HepG2 (cell line): ENCODE results near the gene DCTN3. TPM values are rescaled to one million over a fixed set of nuclear protein-coding genes. Genes with fewer than 3 reads are reported as not detected.
A peak's percentile ranks its signal among the peaks of the same experiment; 100 is the strongest.

Experiments
- ELF3 ChIP-seq: IDR thresholded peaks from 2 replicates; pipeline ENCODE4 v1.6.1; 2016; ENCODE audit warnings: missing genetic modification reagents, missing compliant biosample characterization
- GTF2F1 ChIP-seq: fragments of 150-350 bp; IDR thresholded peaks from 2 replicates; pipeline ENCODE4 v1.6.1; 2014; ENCODE audit warnings: low read length
- NCOA1 ChIP-seq: sonication (generic); formaldehyde crosslinking; IDR thresholded peaks from 2 replicates; pipeline ENCODE4 v1.9.0; 2021; ENCODE audit warnings: missing genetic modification reagents
- PPARG ChIP-seq: conservative IDR thresholded peaks from 2 replicates; pipeline ENCODE4 v1.6.1; 2016; ENCODE audit warnings: missing biosample characterization, missing genetic modification reagents
- RAD21 ChIP-seq: fragments of 450-650 bp; formaldehyde crosslinking; IDR thresholded peaks from 2 replicates; pipeline ENCODE4 v1.5.0; 2020; ENCODE audit warnings: mild to moderate bottlenecking
- RFX5 ChIP-seq: IDR thresholded peaks from 2 replicates; pipeline ENCODE4 v1.6.1; 2011; ENCODE audit warnings: low read depth, low read length, improper control_type of control experiment
- STAG1 ChIP-seq: sonication (generic); formaldehyde crosslinking; IDR thresholded peaks from 2 replicates; pipeline ENCODE4 v1.4.0; 2020; ENCODE audit warnings: missing genetic modification reagents
- ZNF775 ChIP-seq: sonication (generic); formaldehyde crosslinking; IDR thresholded peaks from 2 replicates; pipeline ENCODE4 v1.4.0; 2020; ENCODE audit warnings: missing genetic modification reagents, mild to moderate bottlenecking, moderate library complexity, borderline replicate concordance
- polyA plus RNA-seq, 8 experiments: library from polyadenylated mRNA; depleted of rRNA in 3 of 8; stranded (reverse) in 7 of 8; unstranded in 1 of 8; fragments of >200 nt; fragmentation: Illumina TruSeq in 4 of 8; extraction: Trizol in 4 of 8; gene quantifications; 2 replicates each; pipeline versions ENCODE4 v1.2.1 to v1.2.3, GENCODE V29; 2011 to 2016; ENCODE audit warnings: low read depth in 4 of 8, missing spikeins in 1 of 8, mixed read lengths in 1 of 8; ENCODE audit not compliant: insufficient read depth in 1 of 8
- total RNA-seq, 5 experiments: library from RNA; depleted of rRNA; stranded (reverse); fragments of >200 nt; fragmentation: Illumina TruSeq; extraction: Trizol; gene quantifications; 2 replicates each; pipeline ENCODE4 v1.2.3, GENCODE V29; 2016; ENCODE audit warnings: low read depth in 1 of 5
- TF ChIP-seq, protein P1 (sequence below): sonication (generic); formaldehyde crosslinking; IDR thresholded peaks from 2 replicates; pipeline ENCODE4 v1.8.0; 2022; ENCODE audit warnings: mild to moderate bottlenecking, missing genetic modification reagents, moderate library complexity
- TF ChIP-seq, protein P2 (sequence below): sonication (generic); formaldehyde crosslinking; IDR thresholded peaks from 2 replicates; pipeline ENCODE4 v1.9.0; 2021; ENCODE audit warnings: missing genetic modification reagents, mild to moderate bottlenecking, borderline replicate concordance
- TF ChIP-seq, protein P3 (sequence below): IDR thresholded peaks from 2 replicates; pipeline ENCODE4 v1.6.1; 2018; ENCODE audit warnings: missing genetic modification reagents, mild to moderate bottlenecking, missing compliant biosample characterization
- TF ChIP-seq, protein P4 (sequence below): IDR thresholded peaks from 2 replicates; pipeline ENCODE4 v1.6.1; 2016; ENCODE audit warnings: low read depth, borderline replicate concordance
- TF ChIP-seq, protein P5 (sequence below): sonication (generic); formaldehyde crosslinking; IDR thresholded peaks from 2 replicates; pipeline ENCODE4 v1.5.0; 2020; ENCODE audit warnings: mild to moderate bottlenecking, missing genetic modification reagents, borderline replicate concordance
- TF ChIP-seq, protein P6 (sequence below): sonication (generic); formaldehyde crosslinking; IDR thresholded peaks from 2 replicates; pipeline ENCODE4 v1.8.0; 2022; ENCODE audit warnings: missing genetic modification reagents, mild to moderate bottlenecking, moderate library complexity, borderline replicate concordance
- TF ChIP-seq, protein P7 (sequence below): sonication (generic); formaldehyde crosslinking; IDR thresholded peaks from 2 replicates; pipeline ENCODE4 v1.5.0; 2020; ENCODE audit warnings: mild to moderate bottlenecking, low read depth, missing genetic modification reagents, borderline replicate concordance

DCTN3 gene
- total and polyA plus RNA-seq, 2 of the 13 experiments (the other 11 are each of a cell fraction or from before 2014, with no cell fraction given): 27.4 to 34.5 TPM

DNA sequence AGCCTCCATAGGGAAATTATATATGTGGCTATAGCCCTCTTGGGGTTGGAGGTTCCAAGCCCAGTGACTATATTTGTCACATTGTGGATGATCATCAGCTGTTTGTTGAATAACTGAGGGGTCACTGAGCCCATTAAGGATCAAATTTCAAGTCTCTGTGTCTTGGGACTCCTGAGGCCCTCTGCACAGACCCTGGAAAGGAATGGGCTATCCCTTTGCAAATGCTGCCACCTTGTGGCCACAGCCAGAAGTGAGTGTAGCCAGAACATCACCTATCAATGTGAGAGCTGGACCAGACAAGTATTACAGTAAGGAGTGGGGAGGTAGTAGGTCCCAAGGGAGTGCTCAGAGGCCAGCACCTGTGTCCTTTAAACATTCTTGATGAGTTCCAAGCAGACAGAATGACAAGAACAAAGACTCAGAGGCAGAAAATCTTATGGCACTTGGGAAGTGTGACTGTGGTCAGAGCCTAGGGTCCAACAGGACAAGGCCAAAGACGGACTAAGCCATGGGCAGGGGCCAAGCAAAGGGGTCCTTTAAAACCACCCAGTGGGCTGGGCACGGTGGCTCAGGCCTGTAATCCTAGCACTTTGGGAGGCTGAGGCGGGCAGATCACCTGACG is 16.6 kb downstream of the DCTN3 start (continued):
- TF ChIP-seq, protein P1, sequence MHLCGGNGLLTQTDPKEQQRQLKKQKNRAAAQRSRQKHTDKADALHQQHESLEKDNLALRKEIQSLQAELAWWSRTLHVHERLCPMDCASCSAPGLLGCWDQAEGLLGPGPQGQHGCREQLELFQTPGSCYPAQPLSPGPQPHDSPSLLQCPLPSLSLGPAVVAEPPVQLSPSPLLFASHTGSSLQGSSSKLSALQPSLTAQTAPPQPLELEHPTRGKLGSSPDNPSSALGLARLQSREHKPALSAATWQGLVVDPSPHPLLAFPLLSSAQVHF (CRISPR knock-in tag): no peak
- TF ChIP-seq, protein P2, sequence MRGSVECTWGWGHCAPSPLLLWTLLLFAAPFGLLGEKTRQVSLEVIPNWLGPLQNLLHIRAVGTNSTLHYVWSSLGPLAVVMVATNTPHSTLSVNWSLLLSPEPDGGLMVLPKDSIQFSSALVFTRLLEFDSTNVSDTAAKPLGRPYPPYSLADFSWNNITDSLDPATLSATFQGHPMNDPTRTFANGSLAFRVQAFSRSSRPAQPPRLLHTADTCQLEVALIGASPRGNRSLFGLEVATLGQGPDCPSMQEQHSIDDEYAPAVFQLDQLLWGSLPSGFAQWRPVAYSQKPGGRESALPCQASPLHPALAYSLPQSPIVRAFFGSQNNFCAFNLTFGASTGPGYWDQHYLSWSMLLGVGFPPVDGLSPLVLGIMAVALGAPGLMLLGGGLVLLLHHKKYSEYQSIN (CRISPR knock-in tag): no peak
- TF ChIP-seq, protein P3, sequence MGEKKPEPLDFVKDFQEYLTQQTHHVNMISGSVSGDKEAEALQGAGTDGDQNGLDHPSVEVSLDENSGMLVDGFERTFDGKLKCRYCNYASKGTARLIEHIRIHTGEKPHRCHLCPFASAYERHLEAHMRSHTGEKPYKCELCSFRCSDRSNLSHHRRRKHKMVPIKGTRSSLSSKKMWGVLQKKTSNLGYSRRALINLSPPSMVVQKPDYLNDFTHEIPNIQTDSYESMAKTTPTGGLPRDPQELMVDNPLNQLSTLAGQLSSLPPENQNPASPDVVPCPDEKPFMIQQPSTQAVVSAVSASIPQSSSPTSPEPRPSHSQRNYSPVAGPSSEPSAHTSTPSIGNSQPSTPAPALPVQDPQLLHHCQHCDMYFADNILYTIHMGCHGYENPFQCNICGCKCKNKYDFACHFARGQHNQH (CRISPR knock-in tag): no peak
- peak; percentile 72 for TF ChIP-seq RAD21
- no peak for TF ChIP-seq NCOA1 (CRISPR knock-in tag)
- TF ChIP-seq ZNF775 (CRISPR knock-in tag): no peak
- peak; percentile 93 for TF ChIP-seq STAG1 (CRISPR knock-in tag)
- no peak for TF ChIP-seq PPARG (CRISPR knock-in tag)
- TF ChIP-seq, protein P4, sequence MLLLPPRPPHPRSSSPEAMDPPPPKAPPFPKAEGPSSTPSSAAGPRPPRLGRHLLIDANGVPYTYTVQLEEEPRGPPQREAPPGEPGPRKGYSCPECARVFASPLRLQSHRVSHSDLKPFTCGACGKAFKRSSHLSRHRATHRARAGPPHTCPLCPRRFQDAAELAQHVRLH (CRISPR knock-in tag): 0 out of 2 replicates have a peak, but pooled peaks have one; percentile 65
- TF ChIP-seq, protein P5, sequence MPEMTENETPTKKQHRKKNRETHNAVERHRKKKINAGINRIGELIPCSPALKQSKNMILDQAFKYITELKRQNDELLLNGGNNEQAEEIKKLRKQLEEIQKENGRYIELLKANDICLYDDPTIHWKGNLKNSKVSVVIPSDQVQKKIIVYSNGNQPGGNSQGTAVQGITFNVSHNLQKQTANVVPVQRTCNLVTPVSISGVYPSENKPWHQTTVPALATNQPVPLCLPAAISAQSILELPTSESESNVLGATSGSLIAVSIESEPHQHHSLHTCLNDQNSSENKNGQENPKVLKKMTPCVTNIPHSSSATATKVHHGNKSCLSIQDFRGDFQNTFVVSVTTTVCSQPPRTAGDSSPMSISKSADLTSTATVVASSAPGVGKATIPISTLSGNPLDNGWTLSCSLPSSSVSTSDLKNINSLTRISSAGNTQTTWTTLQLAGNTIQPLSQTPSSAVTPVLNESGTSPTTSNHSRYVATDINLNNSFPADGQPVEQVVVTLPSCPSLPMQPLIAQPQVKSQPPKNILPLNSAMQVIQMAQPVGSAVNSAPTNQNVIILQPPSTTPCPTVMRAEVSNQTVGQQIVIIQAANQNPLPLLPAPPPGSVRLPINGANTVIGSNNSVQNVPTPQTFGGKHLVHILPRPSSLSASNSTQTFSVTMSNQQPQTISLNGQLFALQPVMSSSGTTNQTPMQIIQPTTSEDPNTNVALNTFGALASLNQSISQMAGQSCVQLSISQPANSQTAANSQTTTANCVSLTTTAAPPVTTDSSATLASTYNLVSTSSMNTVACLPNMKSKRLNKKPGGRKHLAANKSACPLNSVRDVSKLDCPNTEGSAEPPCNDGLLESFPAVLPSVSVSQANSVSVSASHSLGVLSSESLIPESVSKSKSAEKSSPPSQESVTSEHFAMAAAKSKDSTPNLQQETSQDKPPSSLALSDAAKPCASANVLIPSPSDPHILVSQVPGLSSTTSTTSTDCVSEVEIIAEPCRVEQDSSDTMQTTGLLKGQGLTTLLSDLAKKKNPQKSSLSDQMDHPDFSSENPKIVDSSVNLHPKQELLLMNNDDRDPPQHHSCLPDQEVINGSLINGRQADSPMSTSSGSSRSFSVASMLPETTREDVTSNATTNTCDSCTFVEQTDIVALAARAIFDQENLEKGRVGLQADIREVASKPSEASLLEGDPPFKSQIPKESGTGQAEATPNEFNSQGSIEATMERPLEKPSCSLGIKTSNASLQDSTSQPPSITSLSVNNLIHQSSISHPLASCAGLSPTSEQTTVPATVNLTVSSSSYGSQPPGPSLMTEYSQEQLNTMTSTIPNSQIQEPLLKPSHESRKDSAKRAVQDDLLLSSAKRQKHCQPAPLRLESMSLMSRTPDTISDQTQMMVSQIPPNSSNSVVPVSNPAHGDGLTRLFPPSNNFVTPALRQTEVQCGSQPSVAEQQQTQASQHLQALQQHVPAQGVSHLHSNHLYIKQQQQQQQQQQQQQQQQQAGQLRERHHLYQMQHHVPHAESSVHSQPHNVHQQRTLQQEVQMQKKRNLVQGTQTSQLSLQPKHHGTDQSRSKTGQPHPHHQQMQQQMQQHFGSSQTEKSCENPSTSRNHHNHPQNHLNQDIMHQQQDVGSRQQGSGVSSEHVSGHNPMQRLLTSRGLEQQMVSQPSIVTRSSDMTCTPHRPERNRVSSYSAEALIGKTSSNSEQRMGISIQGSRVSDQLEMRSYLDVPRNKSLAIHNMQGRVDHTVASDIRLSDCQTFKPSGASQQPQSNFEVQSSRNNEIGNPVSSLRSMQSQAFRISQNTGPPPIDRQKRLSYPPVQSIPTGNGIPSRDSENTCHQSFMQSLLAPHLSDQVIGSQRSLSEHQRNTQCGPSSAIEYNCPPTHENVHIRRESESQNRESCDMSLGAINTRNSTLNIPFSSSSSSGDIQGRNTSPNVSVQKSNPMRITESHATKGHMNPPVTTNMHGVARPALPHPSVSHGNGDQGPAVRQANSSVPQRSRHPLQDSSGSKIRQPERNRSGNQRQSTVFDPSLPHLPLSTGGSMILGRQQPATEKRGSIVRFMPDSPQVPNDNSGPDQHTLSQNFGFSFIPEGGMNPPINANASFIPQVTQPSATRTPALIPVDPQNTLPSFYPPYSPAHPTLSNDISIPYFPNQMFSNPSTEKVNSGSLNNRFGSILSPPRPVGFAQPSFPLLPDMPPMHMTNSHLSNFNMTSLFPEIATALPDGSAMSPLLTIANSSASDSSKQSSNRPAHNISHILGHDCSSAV (CRISPR knock-in tag): no peak
- TF ChIP-seq, protein P6, sequence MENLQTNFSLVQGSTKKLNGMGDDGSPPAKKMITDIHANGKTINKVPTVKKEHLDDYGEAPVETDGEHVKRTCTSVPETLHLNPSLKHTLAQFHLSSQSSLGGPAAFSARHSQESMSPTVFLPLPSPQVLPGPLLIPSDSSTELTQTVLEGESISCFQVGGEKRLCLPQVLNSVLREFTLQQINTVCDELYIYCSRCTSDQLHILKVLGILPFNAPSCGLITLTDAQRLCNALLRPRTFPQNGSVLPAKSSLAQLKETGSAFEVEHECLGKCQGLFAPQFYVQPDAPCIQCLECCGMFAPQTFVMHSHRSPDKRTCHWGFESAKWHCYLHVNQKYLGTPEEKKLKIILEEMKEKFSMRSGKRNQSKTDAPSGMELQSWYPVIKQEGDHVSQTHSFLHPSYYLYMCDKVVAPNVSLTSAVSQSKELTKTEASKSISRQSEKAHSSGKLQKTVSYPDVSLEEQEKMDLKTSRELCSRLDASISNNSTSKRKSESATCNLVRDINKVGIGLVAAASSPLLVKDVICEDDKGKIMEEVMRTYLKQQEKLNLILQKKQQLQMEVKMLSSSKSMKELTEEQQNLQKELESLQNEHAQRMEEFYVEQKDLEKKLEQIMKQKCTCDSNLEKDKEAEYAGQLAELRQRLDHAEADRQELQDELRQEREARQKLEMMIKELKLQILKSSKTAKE: no peak
- no peak for TF ChIP-seq ELF3 (CRISPR knock-in tag)
- no peak for TF ChIP-seq GTF2F1
- TF ChIP-seq RFX5: no peak
- TF ChIP-seq, protein P7, sequence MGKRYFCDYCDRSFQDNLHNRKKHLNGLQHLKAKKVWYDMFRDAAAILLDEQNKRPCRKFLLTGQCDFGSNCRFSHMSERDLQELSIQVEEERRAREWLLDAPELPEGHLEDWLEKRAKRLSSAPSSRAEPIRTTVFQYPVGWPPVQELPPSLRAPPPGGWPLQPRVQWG (CRISPR knock-in tag): no peak
